Skeletal muscle cell (primary cell): ENCODE data around the gene ANO2.

Source experiments
- DNase-seq: peaks from one replicate; pipeline ENCODE4 v3.0.0-alpha.2; 2010; ENCODE audit warnings: low read depth
- H3K4me3 ChIP-seq: 2 replicates; pipeline ENCODE4 v1.5.1; 2011; ENCODE audit warnings: low read depth, mild to moderate bottlenecking, control low read depth, low read length, moderate library complexity

The ANO2 gene

GRCh38 chr12:5581019-5581418, 364.0 kb downstream of the ANO2 start:
- no peak overlapping the region for H3K4me3 ChIP-seq
- no peak for DNase-seq

GRCh38 chr12:5578775-5579174, 366.3 kb downstream of the ANO2 start:
- no peak overlapping the region for H3K4me3 ChIP-seq
- no peak for DNase-seq

GRCh38 chr12:5577741-5578140, 367.3 kb downstream of the ANO2 start:
- DNase-seq, result no peak
- H3K4me3 ChIP-seq, result no peak overlapping the region

GRCh38 chr12:5577211-5577612, 367.8 kb downstream of the ANO2 start:
- no peak for DNase-seq
- H3K4me3 ChIP-seq, result no peak overlapping the region

GRCh38 chr12:5575987-5576386, 369.1 kb downstream of the ANO2 start:
- no peak overlapping the region for H3K4me3 ChIP-seq
- DNase-seq, result no peak

- H3K4me3 ChIP-seq, result no peak overlapping the region
- DNase-seq, result no peak
These were observed 369.8 kb downstream of the ANO2 start for GRCh38 chr12:5575232-5575631.

GRCh38 chr12:5573390-5573789, 371.7 kb downstream of the ANO2 start:
- no peak overlapping the region for H3K4me3 ChIP-seq
- DNase-seq, result no peak

GRCh38 chr12:5571115-5571514, 373.9 kb downstream of the ANO2 start:
- no peak for DNase-seq
- no peak overlapping the region for H3K4me3 ChIP-seq

- DNase-seq, result no peak
- H3K4me3 ChIP-seq, result no peak overlapping the region
These were observed 374.6 kb downstream of the ANO2 start for GRCh38 chr12:5570416-5570815.

- H3K4me3 ChIP-seq, result no peak overlapping the region
- DNase-seq, result no peak
These were observed 376.6 kb downstream of the ANO2 start for GRCh38 chr12:5568325-5568981.

- H3K4me3 ChIP-seq, result no peak overlapping the region
- no peak for DNase-seq
These were observed 377.9 kb downstream of the ANO2 start for GRCh38 chr12:5567016-5567725.

- DNase-seq, result no peak
- H3K4me3 ChIP-seq, result no peak overlapping the region
These were observed 379.0 kb downstream of the ANO2 start for GRCh38 chr12:5565933-5566599.

GRCh38 chr12:5562581-5562980, 382.5 kb downstream of the ANO2 start:
- no peak for DNase-seq
- H3K4me3 ChIP-seq, result no peak overlapping the region

- H3K4me3 ChIP-seq, result no peak overlapping the region
- no peak for DNase-seq
These were observed 383.2 kb downstream of the ANO2 start for GRCh38 chr12:5561846-5562245.

GRCh38 chr12:5561057-5561456, 384.0 kb downstream of the ANO2 start:
- H3K4me3 ChIP-seq, result no peak overlapping the region
- no peak for DNase-seq

GRCh38 chr12:5560265-5560664, 384.8 kb downstream of the ANO2 start:
- H3K4me3 ChIP-seq, result no peak overlapping the region
- DNase-seq, result no peak

GRCh38 chr12:5557906-5558305, 387.2 kb downstream of the ANO2 start:
- DNase-seq, result no peak
- H3K4me3 ChIP-seq, result no peak overlapping the region

GRCh38 chr12:5556946-5557673, 387.9 kb downstream of the ANO2 start:
- no peak overlapping the region for H3K4me3 ChIP-seq
- DNase-seq, result no peak

- no peak overlapping the region for H3K4me3 ChIP-seq
- no peak for DNase-seq
These were observed 388.9 kb downstream of the ANO2 start for GRCh38 chr12:5556033-5556614.

- peak; percentile 1 for DNase-seq
- H3K4me3 ChIP-seq, result no peak overlapping the region
These were observed 390.3 kb downstream of the ANO2 start for GRCh38 chr12:5554711-5555110.
